HuH-7.5 (cell line): Measurements from ENCODE around the gene KRT4.
"Not testable (repeated sequence)": the region's sequence is repeated elsewhere in the genome, so short reads cannot be mapped to it uniquely, and the experiment has no call there.

Experiments
- DNase-seq: peaks from one replicate; pipeline ENCODE4 v3.0.0; 2011; ENCODE audit warnings: low spot score

The KRT4 gene

GRCh38 chr12:52772772-52773171, 41.1 kb downstream of the KRT4 start:
- no peak for DNase-seq

GRCh38 chr12:52772188-52772587, 41.7 kb downstream of the KRT4 start:
- no peak for DNase-seq

GRCh38 chr12:52771505-52771904, 42.4 kb downstream of the KRT4 start:
- DNase-seq: no peak

- no peak for DNase-seq
Observed at GRCh38 chr12:52771088-52771487, 42.8 kb downstream of the KRT4 start.

- DNase-seq: no peak
Observed at GRCh38 chr12:52769946-52770345, 44.0 kb downstream of the KRT4 start.

GRCh38 chr12:52769354-52769753, 44.6 kb downstream of the KRT4 start:
- no peak for DNase-seq

- no peak for DNase-seq
Observed at GRCh38 chr12:52768479-52769200, 45.3 kb downstream of the KRT4 start.

- DNase-seq: no peak
Observed at GRCh38 chr12:52767427-52767826, 46.5 kb downstream of the KRT4 start.

GRCh38 chr12:52767020-52767379, 46.9 kb downstream of the KRT4 start:
- no peak for DNase-seq

- DNase-seq: no peak
Observed at GRCh38 chr12:52766351-52767019, 47.4 kb downstream of the KRT4 start.

- DNase-seq: no peak
Observed at GRCh38 chr12:52765702-52766101, 48.2 kb downstream of the KRT4 start.

- DNase-seq: no peak
Observed at GRCh38 chr12:52763991-52764390, 49.9 kb downstream of the KRT4 start.

- DNase-seq: no peak
Observed at GRCh38 chr12:52763036-52763659, 50.8 kb downstream of the KRT4 start.

GRCh38 chr12:52761802-52762201, 52.1 kb downstream of the KRT4 start:
- no peak for DNase-seq

- DNase-seq: not testable (repeated sequence)
Observed at GRCh38 chr12:52761218-52761617, 52.7 kb downstream of the KRT4 start.

GRCh38 chr12:52760623-52761022, 53.3 kb downstream of the KRT4 start:
- DNase-seq: no peak

- no peak for DNase-seq
Observed at GRCh38 chr12:52759695-52760094, 54.2 kb downstream of the KRT4 start.

GRCh38 chr12:52759218-52759617, 54.7 kb downstream of the KRT4 start:
- DNase-seq: no peak

- DNase-seq: no peak
Observed at GRCh38 chr12:52757449-52758176, 56.3 kb downstream of the KRT4 start.
